ENCODE results near the gene AUTS2. TPM values are rescaled to one million over a fixed set of nuclear protein-coding genes. Genes with fewer than 3 reads are reported as not detected.

AUTS2 gene
- total and polyA plus RNA-seq, 10 of the 15 experiments (the other 5 are each of a cell fraction or from before 2014, with no cell fraction given) = 6.4 to 55.6 (median 21.6) TPM

- Histone ChIP-seq H3K9me3 (replicated peaks; ENCODE audit: control insufficient read depth, insufficient read depth, low read length) (no peaks in the 10 kb centered on the region), H3K36me3 (ENCODE audit: control insufficient read depth in 2 of 2, insufficient read depth in 2 of 2, low read length in 1 of 2) (peaks cover 0 to 1% of the 10 kb centered on the region in 2 experiments; a peak in 1 of 4 replicates), H3K4me1 (ENCODE audit: control insufficient read depth, insufficient read depth, low read length) (peaks cover 7% of the 10 kb centered on the region; the same call in 1 of the 2 replicates), H3K4me3 (no peak overlapping the region), H3K9ac (ENCODE audit: control insufficient read depth, insufficient read depth, low read length) (no peak overlapping the region), H3K27ac (ENCODE audit: control insufficient read depth, insufficient read depth) (no peak overlapping the region), H2AFZ (ENCODE audit: control insufficient read depth, low read depth, low read length) (no peak overlapping the region), H3K27me3 (replicated peaks in 1 of 2; ENCODE audit: control insufficient read depth in 2 of 2, insufficient read depth in 2 of 2, low read length in 1 of 2) (no peaks in the 10 kb centered on the region), H4K20me1 (ENCODE audit: control insufficient read depth, insufficient read depth) (no peaks in the 10 kb centered on the region), H3K4me2 (ENCODE audit: control insufficient read depth, insufficient read depth) (no peak overlapping the region), H3K79me2 (ENCODE audit: control insufficient read depth, insufficient read depth, low read length) (no peaks in the 10 kb centered on the region)
- no peak for TF ChIP-seq SMC3 (IDR thresholded peaks at IDR 0.05; ENCODE audit: borderline replicate concordance, low read length)
- no peak for TF ChIP-seq HDGF (IDR thresholded peaks at IDR 0.05)
- no peak for TF ChIP-seq IRF3 (IDR thresholded peaks at IDR 0.05)
- no peak for TF ChIP-seq RELB (IDR thresholded peaks at IDR 0.05; ENCODE audit: low read depth)
- TF ChIP-seq ZBTB33 (IDR thresholded peaks at IDR 0.05) = no peak
- TF ChIP-seq NKRF (conservative IDR thresholded peaks at IDR 0.05) = no peak
- no peak for TF ChIP-seq KAT2A (conservative IDR thresholded peaks at IDR 0.05; ENCODE audit: control insufficient read depth, low read depth, low read length)
- no peak for TF ChIP-seq ESRRA (IDR thresholded peaks at IDR 0.05; ENCODE audit: low read length)
- no peak for TF ChIP-seq STAT1 (conservative IDR thresholded peaks at IDR 0.05)
- TF ChIP-seq ZNF217 (IDR thresholded peaks at IDR 0.05) = no peak
- TF ChIP-seq KDM1A (IDR thresholded peaks at IDR 0.05; ENCODE audit: borderline replicate concordance) = no peak
- intact Hi-C loops (cut with micrococcal nuclease; ENCODE audit: unreplicated experiment) (no loop called here), in situ Hi-C loops (cut with MboI) (no loop called here)
- WGBS (ENCODE audit: insufficient coverage, insufficient replicate concordance, low lambda C conversion rate, missing lambda C conversion rate) = 50% methylated on average over 4 of the region's 4 CpGs
- FAIRE-seq = no peak
- no TSS peak for BruUV-seq (replicated peaks)
- DNase-seq (ENCODE audit: low read depth, low spot score) = no peak
- no peak for ATAC-seq
- CTCF ChIA-PET = no interaction called here
- RAD21 ChIA-PET (ENCODE audit: unreplicated experiment) = no interaction called here
- POLR2A ChIA-PET = no interaction called here
- SMC1A ChIA-PET (ENCODE audit: uncharacterized antibody, unreplicated experiment) = interaction anchor here (1.1 to 1.3 kb wide), 2 partner anchors 11 to 516 kb away, joined by 3 to 5 read pairs; no protein-coding TSS in a partner anchor
These were observed 584.2 kb downstream of the AUTS2 start for GRCh38 chr7:70182521-70182920.

Data from GM12878 (cell line).